MCF 10A (cell line): ENCODE measurements around the gene SH3TC2. TPM values are rescaled to one million over a fixed set of nuclear protein-coding genes. Genes with fewer than 3 reads are reported as not detected.

ENCODE experiments used
- BruUV-seq: library from RNA; stranded (reverse); fragments of 400-500 nt; replicated peaks from 2 replicates; lab custom pipeline; 2021; lab: Mats Ljungman, UMichigan
- CTCF ChIA-PET: fragments of 300-600 bp; sonication (Branson Sonifier 250); formaldehyde crosslinking; extraction: SDS; loops from one replicate; lab custom pipeline; 2021; ENCODE audit warnings: antibody characterized with exemption, inconsistent platforms; lab: Yijun Ruan, JAX
- POLR2A ChIA-PET: fragments of 300-600, 350-650 bp; sonication (Branson Sonifier 250); formaldehyde crosslinking; extraction: SDS; loops from one replicate; lab custom pipeline; 2020; ENCODE audit warnings: antibody characterized with exemption, inconsistent platforms; lab: Yijun Ruan, JAX
- DNase-seq: peaks from one replicate; pipeline ENCODE4 v3.0.0-alpha.2; 2018; ENCODE audit not compliant: unreplicated experiment
- H3K27ac Mint-ChIP-seq: one replicate; pipeline ENCODE4 v1.8.0; 2022; ENCODE audit warnings: mild to moderate bottlenecking, low read depth, mixed read lengths; ENCODE audit not compliant: unreplicated experiment
- H3K27me3 Mint-ChIP-seq: one replicate; pipeline ENCODE4 v1.8.0; 2022; ENCODE audit warnings: mixed read lengths; ENCODE audit not compliant: insufficient read depth, unreplicated experiment
- H3K36me3 Mint-ChIP-seq: one replicate; pipeline ENCODE4 v1.8.0; 2022; ENCODE audit warnings: mild to moderate bottlenecking, moderate library complexity, mixed read lengths; ENCODE audit not compliant: insufficient read depth, unreplicated experiment
- H3K4me1 Mint-ChIP-seq: one replicate; pipeline ENCODE4 v1.8.0; 2022; ENCODE audit warnings: mixed read lengths; ENCODE audit not compliant: insufficient read depth, unreplicated experiment
- H3K4me3 Mint-ChIP-seq: one replicate; pipeline ENCODE4 v1.8.0; 2022; ENCODE audit warnings: mild to moderate bottlenecking, moderate library complexity, mixed read lengths; ENCODE audit not compliant: unreplicated experiment
- H3K9me3 Mint-ChIP-seq: one replicate; pipeline ENCODE4 v1.8.0; 2022; ENCODE audit warnings: mixed read lengths; ENCODE audit not compliant: unreplicated experiment
- CTCF ChIP-seq: fragments of 200-600 bp; IDR thresholded peaks from one replicate; pipeline ENCODE4 v1.8.0; 2022; ENCODE audit warnings: antibody characterized with exemption, mild to moderate bottlenecking; ENCODE audit not compliant: unreplicated experiment
- intact Hi-C: fragments of 100-400 bp; cut with micrococcal nuclease; formaldehyde crosslinking; loops from 2 replicates; pipeline ENCODE4 v1.14.1; 2022
- total RNA-seq: library from RNA; stranded (reverse); gene quantifications from 2 replicates; pipeline ENCODE4 v1.2.3, GENCODE V29; 2022

The SH3TC2 gene
- total RNA-seq, 1 experiment from 2014 or later, result 6.2 TPM

- CTCF ChIA-PET, result interaction anchor here (0.9 to 33.4 kb wide), 5 partner anchors 11 to 277 kb away, joined by 3 to 903 read pairs (median 4); no protein-coding TSS in a partner anchor
- Mint-ChIP-seq H3K27me3 (no peaks in the 10 kb centered on the region), H3K4me1 (peaks cover 24% of the 10 kb centered on the region), H3K4me3 (no peak overlapping the region), H3K36me3 (no peaks in the 10 kb centered on the region), H3K27ac (no peak overlapping the region), H3K9me3 (no peaks in the 10 kb centered on the region)
- TF ChIP-seq CTCF, result no peak
- DNase-seq, result no peak
- POLR2A ChIA-PET, result interaction anchor here (0.9 to 1.2 kb wide), 2 partner anchors 10 to 20 kb away, joined by 3 to 4 read pairs; no protein-coding TSS in a partner anchor
- intact Hi-C loops, result no loop called here
- no TSS peak for BruUV-seq
Measured at GRCh38 chr5:149014571-149015031, 48.3 kb downstream of the SH3TC2 start.

- Mint-ChIP-seq H3K4me3 (no peak overlapping the region), H3K9me3 (no peaks in the 10 kb centered on the region), H3K36me3 (no peaks in the 10 kb centered on the region), H3K27me3 (no peaks in the 10 kb centered on the region), H3K4me1 (peaks cover 16% of the 10 kb centered on the region), H3K27ac (no peak overlapping the region)
- ChIA-PET POLR2A (interaction anchor here (0.9 to 1.2 kb wide), 2 partner anchors 11 to 21 kb away, joined by 3 to 4 read pairs; no protein-coding TSS in a partner anchor), CTCF (interaction anchor here (0.6 to 33.4 kb wide), 7 partner anchors 10 to 593 kb away, joined by 3 to 903 read pairs (median 3); no protein-coding TSS in a partner anchor)
- TF ChIP-seq CTCF, result no peak
- BruUV-seq, result no TSS peak
- intact Hi-C loops, result no loop called here
- DNase-seq, result no peak
Measured at GRCh38 chr5:149013796-149014195, 49.1 kb downstream of the SH3TC2 start.

GRCh38 chr5:149012350-149012749, 50.5 kb downstream of the SH3TC2 start:
- intact Hi-C loops, result no loop called here
- POLR2A ChIA-PET, result interaction anchor here (0.7 to 2.0 kb wide), 4 partner anchors 9 to 114 kb away, joined by 3 to 6 read pairs (median 4); no protein-coding TSS in a partner anchor
- no peak for DNase-seq
- H3K36me3 Mint-ChIP-seq, result no peaks in the 10 kb centered on the region
- no peak for TF ChIP-seq CTCF
- H3K27ac Mint-ChIP-seq, result no peak overlapping the region
- peaks cover 17% of the 10 kb centered on the region for H3K4me1 Mint-ChIP-seq
- H3K27me3 Mint-ChIP-seq, result no peaks in the 10 kb centered on the region
- no peaks in the 10 kb centered on the region for H3K9me3 Mint-ChIP-seq
- CTCF ChIA-PET, result interaction anchor here (0.7 to 38.9 kb wide), 12 partner anchors 9 to 275 kb away, joined by 3 to 1118 read pairs (median 8); no protein-coding TSS in a partner anchor
- H3K4me3 Mint-ChIP-seq, result no peak overlapping the region
- BruUV-seq, result no TSS peak

GRCh38 chr5:149011728-149012127, 51.1 kb downstream of the SH3TC2 start:
- intact Hi-C loops, result loop anchor here (2.0 kb wide), 1 partner anchor 23 kb away; no protein-coding TSS in a partner anchor
- peak overlapping the region; percentile 81 for H3K27ac Mint-ChIP-seq
- BruUV-seq, result no TSS peak

More at GRCh38 chr5:149011728-149012127, 51.1 kb downstream of the SH3TC2 start:
- no peak for TF ChIP-seq CTCF
- ChIA-PET POLR2A (interaction anchor here (0.8 to 2.7 kb wide), 5 partner anchors 7 to 185 kb away, joined by 5 to 9 read pairs (median 6); partner anchors contain the start of gene ADRB2), CTCF (interaction anchor here (0.7 to 38.9 kb wide), 18 partner anchors 9 to 274 kb away, joined by 3 to 1118 read pairs (median 5); no protein-coding TSS in a partner anchor)
- Mint-ChIP-seq H3K4me1 (peaks cover 23% of the 10 kb centered on the region), H3K4me3 (no peak overlapping the region), H3K36me3 (no peaks in the 10 kb centered on the region), H3K9me3 (no peaks in the 10 kb centered on the region), H3K27me3 (no peaks in the 10 kb centered on the region)
- DNase-seq, result no peak
